GM23338 (cell line): Measurements from ENCODE around the gene EXOC4. TPM values are rescaled to one million over a fixed set of nuclear protein-coding genes. Genes with fewer than 3 reads are reported as not detected.

Experiments used
- ATAC-seq: fragments of 200-7000 bp; cut with Tn5 transposase; 3 replicates; pipeline ENCODE4 v1.9.1; 2020
- DNase-seq: peaks from one replicate; pipeline ENCODE4 v3.0.0-alpha.2; 2015; ENCODE audit warnings: low spot score
- H2AFZ ChIP-seq: fragments of 200-600 bp; sonication (generic); 2 replicates; pipeline ENCODE4 v1.8.0; 2016; ENCODE audit warnings: antibody characterized with exemption, mild to moderate bottlenecking, moderate library complexity
- H3F3A ChIP-seq: fragments of 200-600 bp; sonication (generic); replicated peaks from 2 replicates; pipeline ENCODE4 v1.8.0; 2017; ENCODE audit warnings: antibody characterized with exemption, mixed run types, low read depth
- H3K27ac ChIP-seq: fragments of 200-600 bp; sonication (generic); 2 replicates; pipeline ENCODE4 v1.6.1; 2016; ENCODE audit warnings: low read depth
- H3K27me3 ChIP-seq: fragments of 200-600 bp; sonication (generic); 2 replicates; pipeline ENCODE4 v1.8.0; 2016; ENCODE audit warnings: mild to moderate bottlenecking, mixed run types, moderate library complexity; ENCODE audit not compliant: insufficient read depth
- H3K36me3 ChIP-seq: fragments of 200-600 bp; sonication (generic); 2 replicates; pipeline ENCODE4 v1.8.0; 2016; ENCODE audit warnings: mild to moderate bottlenecking; ENCODE audit not compliant: insufficient read depth
- H3K4me1 ChIP-seq: fragments of 200-600 bp; sonication (generic); 2 replicates; pipeline ENCODE4 v1.8.0; 2016; ENCODE audit warnings: mild to moderate bottlenecking, moderate library complexity; ENCODE audit not compliant: insufficient read depth
- H3K4me2 ChIP-seq: fragments of 200-600 bp; sonication (generic); 2 replicates; pipeline ENCODE4 v1.7.1; 2017; ENCODE audit warnings: mixed run types
- H3K4me3 ChIP-seq: fragments of 200-600 bp; sonication (generic); 2 replicates; pipeline ENCODE4 v1.6.1; 2016; ENCODE audit warnings: mixed run types
- H3K79me2 ChIP-seq: fragments of 200-600 bp; sonication (generic); replicated peaks from 2 replicates; pipeline ENCODE4 v1.8.0; 2017; ENCODE audit warnings: mild to moderate bottlenecking; ENCODE audit not compliant: insufficient read depth
- H3K9me2 ChIP-seq: fragments of 200-600 bp; sonication (generic); 2 replicates; pipeline ENCODE4 v1.8.0; 2017; ENCODE audit not compliant: insufficient read depth
- H4K20me1 ChIP-seq: fragments of 200-600 bp; sonication (generic); replicated peaks from 2 replicates; pipeline ENCODE4 v1.8.0; 2017; ENCODE audit warnings: mild to moderate bottlenecking; ENCODE audit not compliant: insufficient read depth
- H3K27ac Mint-ChIP-seq: 2 replicates; pipeline ENCODE4 v1.8.0; 2020; ENCODE audit warnings: inconsistent platforms, mild to moderate bottlenecking, moderate library complexity, mixed read lengths
- H3K27me3 Mint-ChIP-seq: 3 replicates; pipeline ENCODE4 v1.8.0; 2022; ENCODE audit warnings: low read depth, mild to moderate bottlenecking, moderate library complexity, mixed read lengths, inconsistent platforms; ENCODE audit not compliant: insufficient read depth, poor library complexity
- H3K36me3 Mint-ChIP-seq: 3 replicates; pipeline ENCODE4 v1.8.0; 2021; ENCODE audit warnings: low read depth, mild to moderate bottlenecking, inconsistent platforms, moderate library complexity, mixed read lengths
- H3K4me1 Mint-ChIP-seq: 3 replicates; pipeline ENCODE4 v1.8.0; 2020; ENCODE audit warnings: mild to moderate bottlenecking, inconsistent platforms, mixed read lengths
- H3K4me3 Mint-ChIP-seq: 3 replicates; pipeline ENCODE4 v1.8.0; 2021; ENCODE audit warnings: moderate library complexity, mild to moderate bottlenecking, inconsistent platforms, mixed read lengths
- H3K9me3 Mint-ChIP-seq: 3 replicates; pipeline ENCODE4 v1.8.0; 2020; ENCODE audit warnings: moderate library complexity, mild to moderate bottlenecking, inconsistent platforms, mixed read lengths
- CREB1 ChIP-seq: fragments of 250-450 bp; sonication (Bioruptor Pico); IDR thresholded peaks from 2 replicates; pipeline ENCODE4 v1.5.0; 2020; ENCODE audit warnings: low read depth, mild to moderate bottlenecking, moderate library complexity
- CTCF ChIP-seq, 2 experiments: fragments of 200-600 bp in 1 of 2; sonication (generic) in 1 of 2; conservative IDR thresholded peaks; 2 replicates each; pipeline versions ENCODE4 v1.5.1 to v1.6.1; 2016 to 2017; ENCODE audit warnings: antibody characterized with exemption in 2 of 2, low read depth in 2 of 2, mild to moderate bottlenecking in 2 of 2, moderate library complexity in 1 of 2
- EZH2 ChIP-seq: fragments of 200-600 bp; sonication (generic); IDR thresholded peaks from one replicate; pipeline ENCODE4 v1.8.0; 2017; ENCODE audit warnings: antibody characterized with exemption, mild to moderate bottlenecking, low read depth; ENCODE audit not compliant: unreplicated experiment
- JUNB ChIP-seq: IDR thresholded peaks from one replicate; pipeline ENCODE4 v1.6.1; 2016; ENCODE audit warnings: antibody characterized with exemption; ENCODE audit not compliant: unreplicated experiment
- NANOG ChIP-seq: IDR thresholded peaks from 2 replicates; pipeline ENCODE4 v1.6.1; 2016; ENCODE audit warnings: antibody characterized with exemption, borderline replicate concordance
- POLR2AphosphoS5 ChIP-seq: IDR thresholded peaks from 2 replicates; pipeline ENCODE4 v1.6.1; 2016; ENCODE audit warnings: antibody characterized with exemption, low read depth
- STAT1 ChIP-seq: IDR thresholded peaks from one replicate; pipeline ENCODE4 v1.6.1; 2016; ENCODE audit warnings: antibody characterized with exemption; ENCODE audit not compliant: unreplicated experiment
- ZNF114 ChIP-seq: fragments of 250-450 bp; sonication (Bioruptor Pico); IDR thresholded peaks from 2 replicates; pipeline ENCODE4 v1.5.0; 2020; ENCODE audit warnings: mild to moderate bottlenecking, moderate library complexity
- ZNF331 ChIP-seq: fragments of 250-450 bp; sonication (Bioruptor Pico); IDR thresholded peaks from 2 replicates; pipeline ENCODE4 v1.5.0; 2020; ENCODE audit warnings: low read depth, mild to moderate bottlenecking, moderate library complexity
- polyA plus RNA-seq: library from polyadenylated mRNA; unstranded; fragments of >200 nt; fragmentation: Nextera tagmentation; extraction: Ambion mirVana; gene quantifications from 2 replicates; pipeline ENCODE4 v1.2.1, GENCODE V29; 2016
- total RNA-seq: library from RNA; depleted of rRNA; stranded (reverse); fragments of >200 nt; shearing (Covaris generic); gene quantifications from 2 replicates; pipeline ENCODE4 v1.2.3, GENCODE V29; 2014
- TF ChIP-seq, protein P1 (sequence below): IDR thresholded peaks from one replicate; pipeline ENCODE4 v1.6.1; 2018; ENCODE audit warnings: antibody characterized with exemption; ENCODE audit not compliant: unreplicated experiment
- TF ChIP-seq, protein P2 (sequence below): fragments of 250-450 bp; sonication (Bioruptor Pico); IDR thresholded peaks from 2 replicates; pipeline ENCODE4 v1.5.0; 2020; ENCODE audit warnings: mild to moderate bottlenecking, moderate library complexity

Gene EXOC4
- total and polyA plus RNA-seq, 2 experiments from 2014 or later = 37.5 to 52.7 TPM

DNA sequence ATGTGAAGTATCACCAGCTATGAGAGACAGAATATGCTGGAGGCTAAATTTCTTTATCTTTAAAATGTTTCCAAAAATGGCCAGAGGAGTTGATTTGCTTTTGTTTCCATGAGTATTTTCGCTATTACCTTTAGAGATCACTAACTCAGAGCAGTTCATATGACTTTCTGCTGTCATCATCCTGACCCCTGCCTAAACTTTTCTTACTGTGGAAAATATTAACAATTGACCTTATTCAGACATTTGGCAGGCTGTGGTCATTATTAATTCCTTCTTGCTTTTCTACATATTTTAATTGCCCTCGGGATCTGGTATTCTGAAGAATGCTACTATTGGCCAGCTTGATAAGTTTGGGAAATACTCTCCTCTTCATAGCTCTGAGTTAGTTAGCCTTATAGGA, 156.5 kb downstream of the EXOC4 start:
- no peak for ATAC-seq
- Histone ChIP-seq H3K4me2 (no peak overlapping the region), H3K27me3 (no peaks in the 10 kb centered on the region), H3K79me2 (no peaks in the 10 kb centered on the region), H2AFZ (no peak overlapping the region), H3K4me3 (no peak overlapping the region), H4K20me1 (no peaks in the 10 kb centered on the region), H3K27ac (no peak overlapping the region), H3K4me1 (no peaks in the 10 kb centered on the region), H3F3A (no peaks in the 10 kb centered on the region), H3K9me2 (peaks cover 14% of the 10 kb centered on the region), H3K36me3 (no peaks in the 10 kb centered on the region)
- Mint-ChIP-seq H3K4me1 (peaks cover 8% of the 10 kb centered on the region; the same call in 2 of the 3 replicates), H3K27ac (no peak overlapping the region), H3K9me3 (no peaks in the 10 kb centered on the region), H3K36me3 (no peaks in the 10 kb centered on the region), H3K4me3 (no peak overlapping the region), H3K27me3 (no peaks in the 10 kb centered on the region)
- no peak for DNase-seq
- TF ChIP-seq STAT1 = no peak
- TF ChIP-seq, protein P1, sequence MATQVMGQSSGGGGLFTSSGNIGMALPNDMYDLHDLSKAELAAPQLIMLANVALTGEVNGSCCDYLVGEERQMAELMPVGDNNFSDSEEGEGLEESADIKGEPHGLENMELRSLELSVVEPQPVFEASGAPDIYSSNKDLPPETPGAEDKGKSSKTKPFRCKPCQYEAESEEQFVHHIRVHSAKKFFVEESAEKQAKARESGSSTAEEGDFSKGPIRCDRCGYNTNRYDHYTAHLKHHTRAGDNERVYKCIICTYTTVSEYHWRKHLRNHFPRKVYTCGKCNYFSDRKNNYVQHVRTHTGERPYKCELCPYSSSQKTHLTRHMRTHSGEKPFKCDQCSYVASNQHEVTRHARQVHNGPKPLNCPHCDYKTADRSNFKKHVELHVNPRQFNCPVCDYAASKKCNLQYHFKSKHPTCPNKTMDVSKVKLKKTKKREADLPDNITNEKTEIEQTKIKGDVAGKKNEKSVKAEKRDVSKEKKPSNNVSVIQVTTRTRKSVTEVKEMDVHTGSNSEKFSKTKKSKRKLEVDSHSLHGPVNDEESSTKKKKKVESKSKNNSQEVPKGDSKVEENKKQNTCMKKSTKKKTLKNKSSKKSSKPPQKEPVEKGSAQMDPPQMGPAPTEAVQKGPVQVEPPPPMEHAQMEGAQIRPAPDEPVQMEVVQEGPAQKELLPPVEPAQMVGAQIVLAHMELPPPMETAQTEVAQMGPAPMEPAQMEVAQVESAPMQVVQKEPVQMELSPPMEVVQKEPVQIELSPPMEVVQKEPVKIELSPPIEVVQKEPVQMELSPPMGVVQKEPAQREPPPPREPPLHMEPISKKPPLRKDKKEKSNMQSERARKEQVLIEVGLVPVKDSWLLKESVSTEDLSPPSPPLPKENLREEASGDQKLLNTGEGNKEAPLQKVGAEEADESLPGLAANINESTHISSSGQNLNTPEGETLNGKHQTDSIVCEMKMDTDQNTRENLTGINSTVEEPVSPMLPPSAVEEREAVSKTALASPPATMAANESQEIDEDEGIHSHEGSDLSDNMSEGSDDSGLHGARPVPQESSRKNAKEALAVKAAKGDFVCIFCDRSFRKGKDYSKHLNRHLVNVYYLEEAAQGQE = no peak

DNA sequence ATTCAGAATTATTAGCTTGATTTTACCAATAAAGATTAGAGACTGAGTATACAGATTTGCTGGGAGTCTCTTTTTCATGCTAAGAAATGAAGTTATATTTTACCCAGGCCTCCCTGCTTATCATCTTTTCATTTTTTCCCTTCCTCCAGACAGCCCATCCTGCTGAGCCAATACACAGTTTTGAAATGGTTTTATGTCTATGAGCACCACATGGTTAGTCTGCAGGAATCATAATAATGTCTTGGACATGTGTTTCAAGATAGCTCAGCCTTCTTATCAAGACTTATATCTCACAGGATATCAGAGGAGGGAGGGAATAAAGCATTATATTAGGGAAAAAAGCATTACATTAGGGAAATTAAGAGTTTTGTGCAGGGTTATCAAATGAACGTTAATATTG, 157.1 kb downstream of the EXOC4 start:
- Histone ChIP-seq H3K4me1 (no peaks in the 10 kb centered on the region), H3K36me3 (no peaks in the 10 kb centered on the region), H3K9me2 (peaks cover 14% of the 10 kb centered on the region), H3K79me2 (no peaks in the 10 kb centered on the region), H2AFZ (no peak overlapping the region), H3F3A (no peaks in the 10 kb centered on the region), H3K27me3 (no peaks in the 10 kb centered on the region), H4K20me1 (no peaks in the 10 kb centered on the region), H3K27ac (no peak overlapping the region), H3K4me3 (no peak overlapping the region), H3K4me2 (no peak overlapping the region)
- ATAC-seq = no peak
- Mint-ChIP-seq H3K36me3 (no peaks in the 10 kb centered on the region), H3K4me3 (no peak overlapping the region), H3K9me3 (no peaks in the 10 kb centered on the region), H3K27ac (no peak overlapping the region), H3K27me3 (no peaks in the 10 kb centered on the region), H3K4me1 (peaks cover 8% of the 10 kb centered on the region; the same call in 2 of the 3 replicates)
- DNase-seq = no peak
- TF ChIP-seq CTCF (conservative IDR thresholded peaks at IDR 0.05; ENCODE audit: low read depth in 2 of 2) = no peak
- TF ChIP-seq, protein P2, sequence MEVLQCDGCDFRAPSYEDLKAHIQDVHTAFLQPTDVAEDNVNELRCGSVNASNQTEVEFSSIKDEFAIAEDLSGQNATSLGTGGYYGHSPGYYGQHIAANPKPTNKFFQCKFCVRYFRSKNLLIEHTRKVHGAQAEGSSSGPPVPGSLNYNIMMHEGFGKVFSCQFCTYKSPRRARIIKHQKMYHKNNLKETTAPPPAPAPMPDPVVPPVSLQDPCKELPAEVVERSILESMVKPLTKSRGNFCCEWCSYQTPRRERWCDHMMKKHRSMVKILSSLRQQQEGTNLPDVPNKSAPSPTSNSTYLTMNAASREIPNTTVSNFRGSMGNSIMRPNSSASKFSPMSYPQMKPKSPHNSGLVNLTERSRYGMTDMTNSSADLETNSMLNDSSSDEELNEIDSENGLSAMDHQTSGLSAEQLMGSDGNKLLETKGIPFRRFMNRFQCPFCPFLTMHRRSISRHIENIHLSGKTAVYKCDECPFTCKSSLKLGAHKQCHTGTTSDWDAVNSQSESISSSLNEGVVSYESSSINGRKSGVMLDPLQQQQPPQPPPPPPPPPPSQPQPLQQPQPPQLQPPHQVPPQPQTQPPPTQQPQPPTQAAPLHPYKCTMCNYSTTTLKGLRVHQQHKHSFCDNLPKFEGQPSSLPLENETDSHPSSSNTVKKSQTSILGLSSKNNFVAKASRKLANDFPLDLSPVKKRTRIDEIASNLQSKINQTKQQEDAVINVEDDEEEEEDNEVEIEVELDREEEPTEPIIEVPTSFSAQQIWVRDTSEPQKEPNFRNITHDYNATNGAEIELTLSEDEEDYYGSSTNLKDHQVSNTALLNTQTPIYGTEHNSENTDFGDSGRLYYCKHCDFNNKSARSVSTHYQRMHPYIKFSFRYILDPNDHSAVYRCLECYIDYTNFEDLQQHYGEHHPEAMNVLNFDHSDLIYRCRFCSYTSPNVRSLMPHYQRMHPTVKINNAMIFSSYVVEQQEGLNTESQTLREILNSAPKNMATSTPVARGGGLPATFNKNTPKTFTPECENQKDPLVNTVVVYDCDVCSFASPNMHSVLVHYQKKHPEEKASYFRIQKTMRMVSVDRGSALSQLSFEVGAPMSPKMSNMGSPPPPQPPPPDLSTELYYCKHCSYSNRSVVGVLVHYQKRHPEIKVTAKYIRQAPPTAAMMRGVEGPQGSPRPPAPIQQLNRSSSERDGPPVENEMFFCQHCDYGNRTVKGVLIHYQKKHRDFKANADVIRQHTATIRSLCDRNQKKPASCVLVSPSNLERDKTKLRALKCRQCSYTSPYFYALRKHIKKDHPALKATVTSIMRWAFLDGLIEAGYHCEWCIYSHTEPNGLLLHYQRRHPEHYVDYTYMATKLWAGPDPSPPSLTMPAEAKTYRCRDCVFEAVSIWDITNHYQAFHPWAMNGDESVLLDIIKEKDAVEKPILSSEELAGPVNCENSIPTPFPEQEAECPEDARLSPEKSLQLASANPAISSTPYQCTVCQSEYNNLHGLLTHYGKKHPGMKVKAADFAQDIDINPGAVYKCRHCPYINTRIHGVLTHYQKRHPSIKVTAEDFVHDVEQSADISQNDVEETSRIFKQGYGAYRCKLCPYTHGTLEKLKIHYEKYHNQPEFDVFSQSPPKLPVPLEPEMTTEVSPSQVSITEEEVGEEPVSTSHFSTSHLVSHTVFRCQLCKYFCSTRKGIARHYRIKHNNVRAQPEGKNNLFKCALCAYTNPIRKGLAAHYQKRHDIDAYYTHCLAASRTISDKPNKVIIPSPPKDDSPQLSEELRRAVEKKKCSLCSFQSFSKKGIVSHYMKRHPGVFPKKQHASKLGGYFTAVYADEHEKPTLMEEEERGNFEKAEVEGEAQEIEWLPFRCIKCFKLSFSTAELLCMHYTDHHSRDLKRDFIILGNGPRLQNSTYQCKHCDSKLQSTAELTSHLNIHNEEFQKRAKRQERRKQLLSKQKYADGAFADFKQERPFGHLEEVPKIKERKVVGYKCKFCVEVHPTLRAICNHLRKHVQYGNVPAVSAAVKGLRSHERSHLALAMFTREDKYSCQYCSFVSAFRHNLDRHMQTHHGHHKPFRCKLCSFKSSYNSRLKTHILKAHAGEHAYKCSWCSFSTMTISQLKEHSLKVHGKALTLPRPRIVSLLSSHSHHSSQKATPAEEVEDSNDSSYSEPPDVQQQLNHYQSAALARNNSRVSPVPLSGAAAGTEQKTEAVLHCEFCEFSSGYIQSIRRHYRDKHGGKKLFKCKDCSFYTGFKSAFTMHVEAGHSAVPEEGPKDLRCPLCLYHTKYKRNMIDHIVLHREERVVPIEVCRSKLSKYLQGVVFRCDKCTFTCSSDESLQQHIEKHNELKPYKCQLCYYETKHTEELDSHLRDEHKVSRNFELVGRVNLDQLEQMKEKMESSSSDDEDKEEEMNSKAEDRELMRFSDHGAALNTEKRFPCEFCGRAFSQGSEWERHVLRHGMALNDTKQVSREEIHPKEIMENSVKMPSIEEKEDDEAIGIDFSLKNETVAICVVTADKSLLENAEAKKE = no peak
- TF ChIP-seq CREB1 (CRISPR knock-in tag) = no peak
- TF ChIP-seq STAT1 = no peak
- TF ChIP-seq JUNB = no peak
- TF ChIP-seq ZNF331 (CRISPR knock-in tag) = no peak
- TF ChIP-seq ZNF114 = no peak
- TF ChIP-seq NANOG = no peak
- no peak for TF ChIP-seq POLR2AphosphoS5
- no peak for TF ChIP-seq EZH2
